ENCODE data around the gene KDM2B. TPM values are rescaled to one million over a fixed set of nuclear protein-coding genes. Genes with fewer than 3 reads are reported as not detected.

The KDM2B gene
- total and polyA plus RNA-seq, 2 of the 8 experiments (the other 6 are each of a cell fraction or from before 2014, with no cell fraction given), result 111 to 162 TPM

DNA sequence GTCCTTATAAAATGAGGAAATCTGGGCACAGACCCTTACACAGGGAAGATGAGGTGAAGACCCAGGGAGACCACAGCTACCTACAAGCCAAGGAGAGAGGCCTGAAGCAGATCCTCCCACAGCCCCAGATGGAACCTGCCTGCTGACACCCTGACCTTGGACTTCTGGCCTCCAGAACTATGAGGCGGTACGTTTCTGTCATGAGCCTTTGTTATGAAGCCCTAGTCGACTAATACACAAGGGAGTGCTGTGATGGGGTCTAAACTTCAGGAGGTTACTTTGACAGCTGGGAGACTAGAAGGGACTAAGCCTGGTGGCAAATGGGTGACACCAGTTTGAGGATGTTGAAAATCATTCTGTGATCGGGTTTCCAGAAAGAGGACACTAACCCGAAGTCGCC, 95.9 kb downstream of the KDM2B start (continued):
- TF ChIP-seq CTBP2 (IDR thresholded peaks at IDR 0.05; ENCODE audit: borderline replicate concordance, insufficient read depth, insufficient read length, low read length) (no peak), JUN (IDR thresholded peaks at IDR 0.05; ENCODE audit: low read depth, low read length) (no peak), SP4 (IDR thresholded peaks at IDR 0.05; ENCODE audit: low read length) (no peak), POLR2A (IDR thresholded peaks at IDR 0.05; ENCODE audit: control extremely low read depth in 1 of 2, low read depth in 2 of 2, low read length in 2 of 2) (no peak), RFX5 (IDR thresholded peaks at IDR 0.05; ENCODE audit: borderline replicate concordance, low read depth, low read length) (no peak), JUND (IDR thresholded peaks at IDR 0.05; ENCODE audit: low read length) (no peak)
